ENCODE results near the gene HPCAL1. TPM values are rescaled to one million over a fixed set of nuclear protein-coding genes. Genes with fewer than 3 reads are reported as not detected.

The HPCAL1 gene
- total and polyA plus RNA-seq, 2 donors (not counting 3 experiments of a cell fraction or from before 2014, with no cell fraction given) = 56.5 to 77.4 TPM

- H4K20me1 ChIP-seq (replicated peaks; ENCODE audit: control insufficient read depth, extremely low read depth, insufficient read depth, low read length) = no peaks in the 10 kb centered on the region
Observed at GRCh38 chr2:10328670-10329579, 26.2 kb downstream of the HPCAL1 start.

GRCh38 chr2:10329580-10329879 is 26.8 kb downstream of the HPCAL1 start:
- Histone ChIP-seq H3K4me2 (ENCODE audit: insufficient read depth, low read length) (no peak overlapping the region), H3K27me3 (ENCODE audit: control insufficient read depth in 2 of 2, insufficient read depth in 2 of 2, low read length in 2 of 2) (no peaks in the 10 kb centered on the region), H3K36me3 (ENCODE audit: control insufficient read depth in 2 of 2, extremely low read depth in 1 of 2, insufficient read depth in 2 of 2, low read length in 2 of 2) (no peaks in the 10 kb centered on the region), H3K9me1 (replicated peaks; ENCODE audit: control insufficient read depth, extremely low read depth, insufficient read depth, low read length) (no peaks in the 10 kb centered on the region), H3K4me1 (ENCODE audit: control insufficient read depth, extremely low read depth, insufficient read depth, low read length) (peaks cover 52% of the 10 kb centered on the region), H3K79me2 (ENCODE audit: control insufficient read depth, insufficient read depth, low read length) (peaks cover 77% of the 10 kb centered on the region), H3K9ac (replicated peaks; ENCODE audit: extremely low read depth, insufficient read depth, low read length) (peak overlapping the region; percentile 68), H2AFZ (ENCODE audit: low read depth, low read length) (no peak overlapping the region), H3K4me3 (replicated peaks in 1 of 3; ENCODE audit: insufficient read depth in 1 of 3, low read depth in 1 of 3, low read length in 3 of 3) (no peak overlapping the region), H3K27ac (ENCODE audit: insufficient read depth, low read depth, low read length) (peak overlapping the region; percentile 88), H3K9me3 (replicated peaks; ENCODE audit: control insufficient read depth, insufficient read depth, low read length) (no peaks in the 10 kb centered on the region), H4K20me1 (replicated peaks; ENCODE audit: control insufficient read depth, extremely low read depth, insufficient read depth, low read length) (no peaks in the 10 kb centered on the region)
- DNase-seq (ENCODE audit: low read depth, low spot score) (no peak), FAIRE-seq (no peak)
- intact Hi-C loops (cut with micrococcal nuclease) (no loop called here), dilution Hi-C loops (cut with MboI; ENCODE audit: extremely low pct_ligation_motif_present, low sequenced_read_pairs) (no loop called here)
- TF ChIP-seq GATA2 (IDR thresholded peaks at IDR 0.05; ENCODE audit: insufficient read depth, insufficient read length, low read depth, low read length) (no peak), EZH2 (IDR thresholded peaks at IDR 0.05; ENCODE audit: borderline replicate concordance, low read depth, low read length, severe bottlenecking) (no peak), CTCF (IDR thresholded peaks at IDR 0.05; ENCODE audit: extremely low read depth in 1 of 2, insufficient read depth in 1 of 2, low read depth in 1 of 2, low read length in 2 of 2) (no peak), POLR2A (IDR thresholded peaks at IDR 0.05; ENCODE audit: low read depth, low read length) (no peak), MYC (IDR thresholded peaks at IDR 0.05; ENCODE audit: low read depth, low read length) (no peak), MAX (IDR thresholded peaks at IDR 0.05; ENCODE audit: insufficient read depth, insufficient read length) (no peak), FOS (IDR thresholded peaks at IDR 0.05; ENCODE audit: borderline replicate concordance, insufficient read depth, low read length) (no peak), POLR2AphosphoS5 (IDR thresholded peaks at IDR 0.05; ENCODE audit: insufficient read depth, low read depth, low read length) (no peak), JUN (IDR thresholded peaks at IDR 0.05; ENCODE audit: borderline replicate concordance, insufficient read depth, insufficient read length, low read depth) (no peak)
- BruUV-seq (replicated peaks) = no TSS peak
- POLR2A ChIA-PET = no interaction called here
- CTCF ChIA-PET = interaction anchor here (0.7 to 5.8 kb wide), 5 partner anchors 25 to 257 kb away, joined by 3 to 38 read pairs (median 4); partner anchors contain the start of gene HPCAL1

More at GRCh38 chr2:10328670-10329579, 26.2 kb downstream of the HPCAL1 start:
- H2AFZ ChIP-seq (ENCODE audit: low read depth, low read length) = no peak overlapping the region
- H3K36me3 ChIP-seq (ENCODE audit: control insufficient read depth in 2 of 2, extremely low read depth in 1 of 2, insufficient read depth in 2 of 2, low read length in 2 of 2) = no peaks in the 10 kb centered on the region
- peak overlapping the region; percentile 88 for H3K27ac ChIP-seq (ENCODE audit: insufficient read depth, low read depth, low read length)
- intact Hi-C loops (cut with micrococcal nuclease) (no loop called here), dilution Hi-C loops (cut with MboI; ENCODE audit: extremely low pct_ligation_motif_present, low sequenced_read_pairs) (no loop called here)
- H3K4me1 ChIP-seq (ENCODE audit: control insufficient read depth, extremely low read depth, insufficient read depth, low read length) = peaks cover 58% of the 10 kb centered on the region
- peaks cover 79% of the 10 kb centered on the region for H3K79me2 ChIP-seq (ENCODE audit: control insufficient read depth, insufficient read depth, low read length)
- H3K9me3 ChIP-seq (replicated peaks; ENCODE audit: control insufficient read depth, insufficient read depth, low read length) = no peaks in the 10 kb centered on the region
- POLR2A ChIA-PET = no interaction called here
- no peaks in the 10 kb centered on the region for H3K27me3 ChIP-seq (ENCODE audit: control insufficient read depth in 2 of 2, insufficient read depth in 2 of 2, low read length in 2 of 2)
- FAIRE-seq (peak; percentile 78), DNase-seq (ENCODE audit: low read depth, low spot score) (peak; percentile 59)
- CTCF ChIA-PET = interaction anchor here (0.8 to 4.4 kb wide), 6 partner anchors 12 to 204 kb away, joined by 3 to 33 read pairs (median 4); partner anchors contain the start of gene HPCAL1
- no peak overlapping the region for H3K9ac ChIP-seq (replicated peaks; ENCODE audit: extremely low read depth, insufficient read depth, low read length)
- no peak overlapping the region for H3K4me3 ChIP-seq (replicated peaks in 1 of 3; ENCODE audit: insufficient read depth in 1 of 3, low read depth in 1 of 3, low read length in 3 of 3)
- H3K9me1 ChIP-seq (replicated peaks; ENCODE audit: control insufficient read depth, extremely low read depth, insufficient read depth, low read length) = no peaks in the 10 kb centered on the region
- H3K4me2 ChIP-seq (ENCODE audit: insufficient read depth, low read length) = no peak overlapping the region
- TF ChIP-seq FOS (IDR thresholded peaks at IDR 0.05; ENCODE audit: borderline replicate concordance, insufficient read depth, low read length) (no peak), MAX (IDR thresholded peaks at IDR 0.05; ENCODE audit: insufficient read depth, insufficient read length) (no peak), GATA2 (IDR thresholded peaks at IDR 0.05; ENCODE audit: insufficient read depth, insufficient read length, low read depth, low read length) (no peak), EZH2 (IDR thresholded peaks at IDR 0.05; ENCODE audit: borderline replicate concordance, low read depth, low read length, severe bottlenecking) (no peak), JUN (IDR thresholded peaks at IDR 0.05; ENCODE audit: borderline replicate concordance, insufficient read depth, insufficient read length, low read depth) (no peak)
- BruUV-seq (replicated peaks) = no TSS peak

All from endothelial cell of umbilical vein (primary cell).